ENCODE results near the gene TOE1.
"Not testable (repeated sequence)": the region's sequence is repeated elsewhere in the genome, so short reads cannot be mapped to it uniquely, and the experiment has no call there.

The TOE1 gene

DNA sequence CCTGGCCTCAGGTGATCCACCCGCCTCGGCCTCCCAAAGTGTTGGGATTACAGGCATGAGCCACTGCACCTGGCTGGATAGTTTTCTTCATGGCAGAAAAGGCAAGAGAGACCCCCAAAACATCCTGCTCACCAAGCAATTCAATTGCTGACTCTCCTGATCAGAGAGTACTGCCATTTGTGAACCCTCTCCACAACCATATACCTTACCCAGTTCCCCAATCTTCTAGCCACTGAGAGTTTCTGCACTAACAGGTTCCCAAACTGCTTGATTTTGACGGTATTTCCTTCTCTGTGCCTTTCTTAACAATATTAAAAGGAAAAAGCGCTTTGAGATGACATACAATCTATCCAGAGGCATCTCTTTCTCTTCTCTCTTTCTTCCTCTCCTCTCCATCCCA is 40.2 kb downstream of the TOE1 start:
- Histone ChIP-seq H3K4me3 (replicated peaks; ENCODE audit: low read depth, low read length) (no peak overlapping the region), H3K27me3 (replicated peaks; ENCODE audit: control insufficient read depth, insufficient read depth, low read length) (no peaks in the 10 kb centered on the region), H3K36me3 (ENCODE audit: control insufficient read depth, insufficient read depth, low read length) (no peaks in the 10 kb centered on the region)
- TF ChIP-seq CTCF (IDR thresholded peaks at IDR 0.05; ENCODE audit: insufficient read depth, low read length, poor library complexity, severe bottlenecking): no peak
- no peak for DNase-seq (ENCODE audit: extremely low read depth, insufficient read length)

DNA sequence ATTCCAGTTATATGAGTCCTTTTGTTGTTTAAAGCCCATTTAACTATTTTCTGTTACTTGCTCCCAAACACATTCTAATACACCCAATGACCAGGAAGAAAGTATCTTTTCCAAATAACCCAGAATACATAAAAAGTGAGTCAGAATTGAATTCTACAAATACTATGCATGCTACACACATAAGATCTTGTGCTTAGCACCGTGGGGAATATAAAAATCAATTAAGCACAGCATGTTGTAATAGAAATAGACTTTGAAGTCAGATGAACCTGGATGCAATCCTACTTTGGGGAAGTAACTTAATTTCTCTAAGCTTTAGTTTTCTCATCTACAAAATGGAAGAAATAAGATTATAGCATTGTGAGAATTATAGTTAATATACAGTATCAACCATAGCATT is 40.8 kb downstream of the TOE1 start:
- DNase-seq (ENCODE audit: extremely low read depth, insufficient read length): no peak
- Histone ChIP-seq H3K27me3 (replicated peaks; ENCODE audit: control insufficient read depth, insufficient read depth, low read length) (no peaks in the 10 kb centered on the region), H3K4me3 (replicated peaks; ENCODE audit: low read depth, low read length) (no peak overlapping the region), H3K36me3 (ENCODE audit: control insufficient read depth, insufficient read depth, low read length) (no peaks in the 10 kb centered on the region)
- no peak for TF ChIP-seq CTCF (IDR thresholded peaks at IDR 0.05; ENCODE audit: insufficient read depth, low read length, poor library complexity, severe bottlenecking)

GRCh38 chr1:45381243-45381642 is 41.3 kb downstream of the TOE1 start:
- Histone ChIP-seq H3K27me3 (replicated peaks; ENCODE audit: control insufficient read depth, insufficient read depth, low read length) (no peaks in the 10 kb centered on the region), H3K36me3 (ENCODE audit: control insufficient read depth, insufficient read depth, low read length) (no peaks in the 10 kb centered on the region), H3K4me3 (replicated peaks; ENCODE audit: low read depth, low read length) (no peak overlapping the region)
- no peak for DNase-seq (ENCODE audit: extremely low read depth, insufficient read length)
- TF ChIP-seq CTCF (IDR thresholded peaks at IDR 0.05; ENCODE audit: insufficient read depth, low read length, poor library complexity, severe bottlenecking): no peak

DNA sequence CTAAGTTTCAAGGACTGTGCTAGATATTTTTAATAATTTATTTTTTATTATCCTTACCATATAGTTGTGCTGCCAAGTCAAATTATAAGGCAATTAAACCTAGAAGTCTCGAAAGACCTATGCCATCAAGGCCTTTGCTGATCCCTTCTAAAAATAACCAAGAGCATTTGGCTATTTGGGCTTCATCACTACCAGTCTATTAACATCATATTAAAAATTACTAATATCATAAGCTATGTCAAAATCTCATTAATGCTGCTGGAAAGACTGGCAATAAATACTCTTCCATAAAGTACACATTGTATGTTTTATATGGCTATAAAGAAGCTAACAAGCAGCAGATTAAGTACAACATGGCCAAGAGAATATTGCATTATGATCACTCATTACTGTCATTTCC is 43.2 kb downstream of the TOE1 start:
- TF ChIP-seq CTCF (IDR thresholded peaks at IDR 0.05; ENCODE audit: insufficient read depth, low read length, poor library complexity, severe bottlenecking): no peak
- Histone ChIP-seq H3K36me3 (ENCODE audit: control insufficient read depth, insufficient read depth, low read length) (no peaks in the 10 kb centered on the region), H3K4me3 (replicated peaks; ENCODE audit: low read depth, low read length) (no peak overlapping the region), H3K27me3 (replicated peaks; ENCODE audit: control insufficient read depth, insufficient read depth, low read length) (no peaks in the 10 kb centered on the region)
- no peak for DNase-seq (ENCODE audit: extremely low read depth, insufficient read length)

GRCh38 chr1:45384213-45384612 is 44.2 kb downstream of the TOE1 start:
- not testable (repeated sequence) for DNase-seq (ENCODE audit: extremely low read depth, insufficient read length)

DNA sequence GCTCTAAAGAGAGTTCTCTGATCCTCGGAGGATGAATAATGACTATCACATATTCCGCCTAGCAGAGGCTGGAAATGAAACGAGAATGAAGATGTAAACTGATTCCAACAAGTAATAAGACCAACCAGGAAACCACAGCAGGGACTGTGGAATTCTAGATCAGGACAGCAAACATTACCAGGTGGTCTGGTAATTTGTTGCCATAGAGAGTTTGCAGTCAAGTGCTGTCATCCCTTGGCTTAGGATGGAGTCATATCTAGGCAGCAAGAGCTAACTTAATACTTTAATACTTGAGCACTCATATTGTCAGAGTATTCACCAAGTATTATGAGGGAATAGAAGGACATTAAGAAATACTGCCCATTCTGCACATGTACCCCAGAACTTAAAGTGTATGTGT is 45.3 kb downstream of the TOE1 start:
- Histone ChIP-seq H3K4me3 (replicated peaks; ENCODE audit: low read depth, low read length) (no peak overlapping the region), H3K36me3 (ENCODE audit: control insufficient read depth, insufficient read depth, low read length) (no peaks in the 10 kb centered on the region), H3K27me3 (replicated peaks; ENCODE audit: control insufficient read depth, insufficient read depth, low read length) (no peaks in the 10 kb centered on the region)
- no peak for TF ChIP-seq CTCF (IDR thresholded peaks at IDR 0.05; ENCODE audit: insufficient read depth, low read length, poor library complexity, severe bottlenecking)
- DNase-seq (ENCODE audit: extremely low read depth, insufficient read length): no peak

More at GRCh38 chr1:45384213-45384612, 44.2 kb downstream of the TOE1 start:
- not testable (repeated sequence) for H3K4me3 ChIP-seq (replicated peaks; ENCODE audit: low read depth, low read length); H3K27me3 ChIP-seq (replicated peaks; ENCODE audit: control insufficient read depth, insufficient read depth, low read length); H3K36me3 ChIP-seq (ENCODE audit: control insufficient read depth, insufficient read depth, low read length)
